Neural crest cell (in vitro differentiated cells): ENCODE data around the gene CERCAM. TPM values are rescaled to one million over a fixed set of nuclear protein-coding genes. Genes with fewer than 3 reads are reported as not detected.
"Not testable (repeated sequence)": the region's sequence is repeated elsewhere in the genome, so short reads cannot be mapped to it uniquely, and the experiment has no call there.

ENCODE experiments used
- DNase-seq: peaks from one replicate; pipeline ENCODE4 v3.0.0; 2021; ENCODE audit warnings: low read depth, mixed read lengths, low spot score
- H3K27ac Mint-ChIP-seq: one replicate; pipeline ENCODE4 v1.8.0; 2021; ENCODE audit warnings: mild to moderate bottlenecking, mixed read lengths; ENCODE audit not compliant: unreplicated experiment
- H3K27me3 Mint-ChIP-seq: 2 replicates; pipeline ENCODE4 v1.8.0; 2021; ENCODE audit warnings: low read depth, mild to moderate bottlenecking, mixed read lengths
- H3K36me3 Mint-ChIP-seq: 2 replicates; pipeline ENCODE4 v1.8.0; 2021; ENCODE audit warnings: low read depth, mild to moderate bottlenecking, mixed read lengths
- H3K4me1 Mint-ChIP-seq: 2 replicates; pipeline ENCODE4 v1.8.0; 2021; ENCODE audit warnings: mixed read lengths
- H3K4me3 Mint-ChIP-seq: one replicate; pipeline ENCODE4 v1.8.0; 2021; ENCODE audit warnings: mild to moderate bottlenecking, mixed read lengths
- H3K9me3 Mint-ChIP-seq: 2 replicates; pipeline ENCODE4 v1.8.0; 2021; ENCODE audit warnings: mixed read lengths
- total RNA-seq: library from RNA; stranded (reverse); gene quantifications from 2 replicates; pipeline ENCODE4 v1.2.1, GENCODE V29; 2021
- TF ChIP-seq, protein P1 (sequence below): fragments of 200-600 bp; sonication (generic); conservative IDR thresholded peaks from 2 replicates; pipeline ENCODE4 v1.5.0; 2021; ENCODE audit warnings: antibody characterized with exemption, mild to moderate bottlenecking

Gene CERCAM
- total RNA-seq, 1 donor from 2014 or later, result 56.4 TPM

DNA sequence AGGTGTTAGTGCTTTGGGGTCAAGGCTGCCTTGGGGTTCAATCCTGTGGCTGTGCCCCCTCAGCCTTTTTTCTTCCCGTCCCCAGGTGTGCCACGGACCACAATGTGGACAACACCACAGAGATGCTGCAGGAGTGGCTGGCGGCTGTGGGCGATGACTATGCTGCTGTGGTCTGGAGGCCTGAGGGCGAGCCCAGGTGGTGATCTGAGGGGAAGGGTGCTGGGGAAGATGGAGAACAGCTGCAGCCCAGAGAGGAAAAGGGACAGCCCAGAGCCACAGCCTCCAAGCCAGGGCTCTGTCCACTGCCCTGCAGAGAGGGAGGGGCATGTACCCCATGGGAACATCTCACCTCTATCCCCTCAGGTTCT lies 2.1 kb downstream of the CERCAM start:
- TF ChIP-seq, protein P1, sequence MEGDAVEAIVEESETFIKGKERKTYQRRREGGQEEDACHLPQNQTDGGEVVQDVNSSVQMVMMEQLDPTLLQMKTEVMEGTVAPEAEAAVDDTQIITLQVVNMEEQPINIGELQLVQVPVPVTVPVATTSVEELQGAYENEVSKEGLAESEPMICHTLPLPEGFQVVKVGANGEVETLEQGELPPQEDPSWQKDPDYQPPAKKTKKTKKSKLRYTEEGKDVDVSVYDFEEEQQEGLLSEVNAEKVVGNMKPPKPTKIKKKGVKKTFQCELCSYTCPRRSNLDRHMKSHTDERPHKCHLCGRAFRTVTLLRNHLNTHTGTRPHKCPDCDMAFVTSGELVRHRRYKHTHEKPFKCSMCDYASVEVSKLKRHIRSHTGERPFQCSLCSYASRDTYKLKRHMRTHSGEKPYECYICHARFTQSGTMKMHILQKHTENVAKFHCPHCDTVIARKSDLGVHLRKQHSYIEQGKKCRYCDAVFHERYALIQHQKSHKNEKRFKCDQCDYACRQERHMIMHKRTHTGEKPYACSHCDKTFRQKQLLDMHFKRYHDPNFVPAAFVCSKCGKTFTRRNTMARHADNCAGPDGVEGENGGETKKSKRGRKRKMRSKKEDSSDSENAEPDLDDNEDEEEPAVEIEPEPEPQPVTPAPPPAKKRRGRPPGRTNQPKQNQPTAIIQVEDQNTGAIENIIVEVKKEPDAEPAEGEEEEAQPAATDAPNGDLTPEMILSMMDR, result no peak
- Mint-ChIP-seq H3K4me3 (peak overlapping the region; percentile 51), H3K27me3 (no peaks in the 10 kb centered on the region), H3K36me3 (no peaks in the 10 kb centered on the region), H3K27ac (no peak overlapping the region), H3K9me3 (no peaks in the 10 kb centered on the region), H3K4me1 (peaks cover 8% of the 10 kb centered on the region)
- no peak for DNase-seq

DNA sequence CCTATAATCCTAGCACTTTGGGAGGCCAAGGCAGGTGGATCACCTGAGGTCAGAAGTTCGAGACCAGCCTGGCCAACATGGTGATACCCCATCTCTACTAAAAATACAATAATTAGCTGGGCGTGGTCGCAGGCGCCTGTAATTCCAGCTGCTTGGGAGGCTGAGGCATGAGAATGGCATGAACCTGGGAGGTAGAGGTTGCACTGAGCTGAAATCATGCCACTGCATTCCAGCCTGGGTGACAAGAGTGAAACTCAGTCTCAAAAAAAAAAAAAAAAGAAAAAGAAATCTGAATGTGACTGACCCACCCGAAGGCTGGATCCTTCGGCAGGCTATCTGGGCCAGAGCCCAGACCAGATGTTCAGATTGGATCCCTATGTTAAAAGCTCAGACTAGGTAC lies 2.7 kb downstream of the CERCAM start:
- H3K36me3 Mint-ChIP-seq, H3K4me3 Mint-ChIP-seq, H3K4me1 Mint-ChIP-seq, H3K9me3 Mint-ChIP-seq, H3K27me3 Mint-ChIP-seq, DNase-seq, H3K27ac Mint-ChIP-seq: not testable (repeated sequence)

DNA sequence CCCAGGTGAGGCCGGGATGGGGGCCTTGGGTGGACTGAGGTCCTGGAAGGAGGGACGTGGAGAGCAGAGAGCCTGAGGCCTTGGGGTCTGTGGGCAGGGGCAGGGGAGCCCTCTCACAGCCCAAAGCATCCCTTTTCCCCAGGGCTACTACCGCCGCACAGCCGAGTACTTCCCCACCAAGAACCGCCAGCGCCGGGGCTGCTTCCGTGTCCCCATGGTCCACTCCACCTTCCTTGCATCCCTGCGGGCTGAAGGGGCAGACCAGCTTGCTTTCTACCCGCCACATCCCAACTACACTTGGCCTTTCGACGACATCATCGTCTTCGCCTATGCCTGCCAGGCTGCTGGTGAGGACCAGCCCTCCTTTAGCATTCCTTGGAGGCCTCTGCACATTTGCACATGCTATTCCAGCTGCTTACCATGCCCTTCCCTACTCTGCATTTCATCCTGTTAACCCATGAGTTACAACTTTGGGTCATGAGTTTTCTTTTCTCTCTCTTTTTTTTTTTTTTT lies 3.7 kb downstream of the CERCAM start:
- Mint-ChIP-seq H3K4me1 (peaks cover 7% of the 10 kb centered on the region), H3K27ac (no peak overlapping the region), H3K9me3 (no peaks in the 10 kb centered on the region), H3K4me3 (peak overlapping the region; percentile 51), H3K27me3 (no peaks in the 10 kb centered on the region), H3K36me3 (no peaks in the 10 kb centered on the region)
- TF ChIP-seq, protein P1, result no peak
- DNase-seq, result no peak

DNA sequence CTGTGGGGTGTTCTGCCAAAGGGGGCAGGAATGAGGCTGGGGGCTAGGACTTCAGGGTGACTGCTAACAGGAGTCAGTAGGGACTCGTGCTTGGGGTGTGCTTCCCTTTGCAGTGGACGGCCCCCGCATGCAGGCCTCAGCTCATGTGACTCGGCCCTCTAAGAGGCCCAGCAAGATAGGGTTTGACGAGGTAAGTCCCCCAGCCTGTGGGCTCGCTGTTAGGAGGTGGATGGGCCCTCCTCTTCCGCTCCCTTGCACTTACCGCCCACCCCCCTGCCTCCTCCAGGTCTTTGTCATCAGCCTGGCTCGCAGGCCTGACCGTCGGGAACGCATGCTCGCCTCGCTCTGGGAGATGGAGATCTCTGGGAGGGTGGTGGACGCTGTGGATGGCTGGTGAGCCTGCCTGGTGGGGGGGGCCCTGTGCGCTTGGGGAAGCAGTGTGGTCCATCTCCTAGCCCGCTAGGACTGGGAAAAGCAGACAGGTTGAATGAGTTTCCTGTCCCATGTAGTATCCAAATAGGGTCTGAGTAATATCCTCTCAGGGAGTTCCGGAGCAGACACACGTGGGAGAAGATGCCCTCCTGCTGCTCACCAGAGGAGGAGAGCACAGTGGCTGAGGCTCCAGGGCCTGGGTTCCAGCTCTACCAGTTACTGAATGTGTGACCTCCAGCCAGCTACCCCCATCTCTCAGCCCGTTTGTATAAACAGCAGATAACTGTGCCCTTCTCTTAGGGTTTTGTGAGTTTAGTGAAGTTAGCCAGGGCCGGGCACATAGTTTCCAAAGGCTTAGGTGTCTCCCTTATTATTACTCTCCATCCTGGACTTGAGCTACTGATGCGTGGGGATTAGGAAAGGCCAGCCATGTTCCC lies 8.2 kb downstream of the CERCAM start:
- peak overlapping the region; percentile 75 for H3K27ac Mint-ChIP-seq
- no peak for DNase-seq
- H3K36me3 Mint-ChIP-seq, result no peaks in the 10 kb centered on the region
- H3K9me3 Mint-ChIP-seq, result no peaks in the 10 kb centered on the region
- no peaks in the 10 kb centered on the region for H3K27me3 Mint-ChIP-seq
- H3K4me1 Mint-ChIP-seq, result peaks cover 5% of the 10 kb centered on the region
- peak overlapping the region; percentile 38 for H3K4me3 Mint-ChIP-seq
- TF ChIP-seq, protein P1, result no peak

DNA sequence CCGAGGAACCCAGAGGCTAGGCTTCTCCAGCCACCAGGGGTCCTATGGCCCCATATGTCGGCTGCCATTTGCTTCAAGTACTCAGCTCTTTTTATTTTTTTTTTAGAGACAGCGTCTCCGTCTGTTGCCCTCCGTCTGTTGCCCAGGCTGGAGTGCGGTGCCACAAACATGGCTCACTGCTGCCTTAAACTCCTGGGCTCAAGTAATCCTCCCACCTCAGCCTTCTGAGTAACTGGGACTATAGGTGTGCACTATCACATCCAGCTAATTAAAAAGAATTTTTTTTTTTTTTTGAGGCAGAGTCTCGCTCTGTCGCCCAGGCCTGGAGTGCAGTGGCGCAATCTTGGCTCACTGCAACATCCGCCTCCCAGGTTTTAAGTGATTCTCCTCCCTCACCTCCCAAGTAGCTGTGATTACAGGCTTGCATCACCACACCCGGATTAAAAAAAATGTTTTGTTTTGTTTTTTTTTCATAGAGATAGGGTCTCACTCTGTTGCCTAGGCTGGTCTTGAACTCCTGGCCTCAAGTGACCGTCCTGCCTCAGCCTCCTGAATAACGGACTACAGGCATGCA lies 8.9 kb downstream of the CERCAM start:
- Mint-ChIP-seq H3K27ac (no peak overlapping the region), H3K4me3 (peak overlapping the region; percentile 38), H3K4me1 (peaks cover 5% of the 10 kb centered on the region), H3K9me3 (no peaks in the 10 kb centered on the region), H3K36me3 (no peaks in the 10 kb centered on the region), H3K27me3 (no peaks in the 10 kb centered on the region)
- TF ChIP-seq, protein P1, result no peak
- DNase-seq, result no peak

DNA sequence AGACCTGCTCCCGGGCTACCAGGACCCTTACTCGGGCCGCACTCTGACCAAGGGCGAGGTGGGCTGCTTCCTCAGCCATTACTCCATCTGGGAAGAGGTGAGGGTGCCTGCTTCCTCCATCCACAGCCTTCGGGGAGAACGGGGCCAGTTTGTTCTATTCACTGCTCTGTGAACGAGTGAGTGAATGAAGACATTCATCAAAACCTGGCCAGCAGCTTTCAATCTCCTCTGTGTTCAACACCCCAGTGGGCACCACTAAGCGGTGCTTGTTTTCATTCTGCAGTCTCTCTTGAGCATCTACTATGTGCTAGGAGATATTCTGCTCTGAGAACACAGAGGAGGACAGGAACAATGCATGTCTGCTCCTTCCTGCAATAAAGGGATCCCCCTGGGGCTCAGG lies 10.6 kb downstream of the CERCAM start:
- Mint-ChIP-seq H3K9me3 (no peaks in the 10 kb centered on the region), H3K4me1 (peaks cover 5% of the 10 kb centered on the region), H3K4me3 (no peak overlapping the region), H3K27me3 (no peaks in the 10 kb centered on the region), H3K36me3 (no peaks in the 10 kb centered on the region), H3K27ac (no peak overlapping the region)
- no peak for DNase-seq
- TF ChIP-seq, protein P1, result no peak
